OCI-LY3 (cell line): Measurements from ENCODE around the gene STIL.

ENCODE experiments used
- H2AFZ ChIP-seq: fragments of 200-600, 300-600 bp; shearing (Covaris generic); 2 replicates; pipeline ENCODE4 v1.6.0; 2014; ENCODE audit warnings: antibody characterized with exemption, low read depth, low read length
- H3K27ac ChIP-seq: fragments of 200-600, 300-600 bp; sonication (generic); 2 replicates; pipeline ENCODE4 v1.5.1; 2014; ENCODE audit warnings: mild to moderate bottlenecking, low read length, moderate library complexity, mixed read lengths
- H3K27me3 ChIP-seq: fragments of 200-600, 300-600 bp; sonication (generic); 2 replicates; pipeline ENCODE4 v1.6.1; 2014; ENCODE audit warnings: low read depth, low read length, mixed read lengths
- H3K36me3 ChIP-seq: fragments of 200-600, 300-600 bp; sonication (generic); replicated peaks from 2 replicates; pipeline ENCODE3; 2014; ENCODE audit warnings: low read depth, low read length, mixed read lengths
- H3K4me1 ChIP-seq: fragments of 300-600, 200-600 bp; sonication (generic); 2 replicates; pipeline ENCODE4 v1.6.1; 2014; ENCODE audit warnings: low read length, mixed read lengths
- H3K4me2 ChIP-seq: fragments of 200-600, 300-600 bp; sonication (generic); 2 replicates; pipeline ENCODE4 v1.6.1; 2014; ENCODE audit warnings: low read length, mixed read lengths
- H3K4me3 ChIP-seq: fragments of 300-600, 200-600 bp; sonication (generic); 2 replicates; pipeline ENCODE4 v1.5.1; 2014; ENCODE audit warnings: antibody characterized with exemption, mild to moderate bottlenecking, low read length, moderate library complexity
- H3K79me2 ChIP-seq: fragments of 300-600, 200-600 bp; shearing (Covaris generic); 2 replicates; pipeline ENCODE4 v1.6.1; 2014; ENCODE audit warnings: mild to moderate bottlenecking, low read length, mixed read lengths
- H3K9ac ChIP-seq: fragments of 300-600, 200-600 bp; shearing (Covaris generic); 2 replicates; pipeline ENCODE4 v1.6.0; 2014; ENCODE audit warnings: mild to moderate bottlenecking, low read length, moderate library complexity
- H3K9me3 ChIP-seq: fragments of 200-600, 300-600 bp; shearing (Covaris generic); 2 replicates; pipeline ENCODE4 v1.6.1; 2014; ENCODE audit warnings: low read length, mixed read lengths; ENCODE audit not compliant: insufficient read depth
- H4K20me1 ChIP-seq: fragments of 200-600, 300-600 bp; sonication (generic); 2 replicates; pipeline ENCODE4 v1.6.1; 2016; ENCODE audit warnings: low read length, mixed read lengths; ENCODE audit not compliant: insufficient read depth
- EZH2phosphoT487 ChIP-seq: fragments of 200-600 bp; shearing (Covaris generic); IDR thresholded peaks from 2 replicates; pipeline ENCODE4 v1.6.1; 2018; ENCODE audit warnings: antibody characterized with exemption, mixed run types, low read depth
- TF ChIP-seq, protein P1 (sequence below): fragments of 200-600, 300-600 bp; sonication (generic); IDR thresholded peaks from 2 replicates; pipeline ENCODE4 v1.5.1; 2014; ENCODE audit warnings: antibody characterized with exemption, low read length, low read depth

STIL gene

DNA sequence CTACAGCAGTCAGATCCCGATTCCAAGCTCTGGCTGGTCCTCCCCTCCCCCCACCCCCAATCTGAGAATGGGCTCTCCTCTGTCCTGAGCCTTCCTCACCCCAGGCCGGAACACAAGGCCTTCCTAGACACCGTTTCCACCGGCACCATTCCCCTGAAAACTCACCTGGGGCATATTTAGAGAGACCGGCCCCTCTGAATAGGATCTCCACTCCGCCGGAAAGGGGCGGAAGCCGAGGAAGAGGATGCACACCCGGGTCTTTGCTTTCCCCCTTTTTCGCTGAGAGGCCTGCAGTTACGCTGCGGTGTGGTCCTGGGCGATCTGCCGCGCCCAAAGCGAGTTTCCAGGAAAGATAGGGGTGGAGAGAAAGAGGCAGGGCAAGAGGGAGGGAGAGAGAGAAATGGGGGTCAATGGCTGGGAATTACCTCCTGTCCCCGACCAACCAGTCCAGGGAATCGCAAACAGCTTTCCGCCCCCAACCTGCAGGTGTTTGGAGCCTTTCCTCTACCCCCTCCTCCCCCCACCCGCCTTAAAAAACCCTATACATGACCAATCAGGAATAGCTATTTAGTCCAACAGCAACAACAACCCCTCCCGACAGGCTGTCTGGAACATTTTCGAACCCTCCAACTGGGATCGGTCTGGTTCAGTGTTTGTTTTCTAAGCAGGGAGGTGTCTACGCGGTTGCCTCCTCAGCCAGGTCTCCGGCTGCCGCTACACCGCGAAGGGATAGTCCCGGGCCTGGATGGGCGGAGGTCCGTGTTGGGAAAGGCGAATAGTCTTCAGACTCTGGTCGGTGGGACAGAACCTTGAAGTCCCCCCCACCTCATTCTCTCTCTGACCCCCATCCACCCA, 84.7 kb downstream of the STIL start:
- Histone ChIP-seq H3K4me1 (no peaks in the 10 kb centered on the region), H3K27me3 (no peaks in the 10 kb centered on the region), H3K9me3 (no peaks in the 10 kb centered on the region), H2AFZ (no peak overlapping the region), H3K9ac (no peak overlapping the region), H3K4me2 (no peak overlapping the region), H3K27ac (no peak overlapping the region), H3K79me2 (no peaks in the 10 kb centered on the region), H4K20me1 (no peaks in the 10 kb centered on the region), H3K36me3 (no peaks in the 10 kb centered on the region), H3K4me3 (no peak overlapping the region)
- TF ChIP-seq, protein P1, sequence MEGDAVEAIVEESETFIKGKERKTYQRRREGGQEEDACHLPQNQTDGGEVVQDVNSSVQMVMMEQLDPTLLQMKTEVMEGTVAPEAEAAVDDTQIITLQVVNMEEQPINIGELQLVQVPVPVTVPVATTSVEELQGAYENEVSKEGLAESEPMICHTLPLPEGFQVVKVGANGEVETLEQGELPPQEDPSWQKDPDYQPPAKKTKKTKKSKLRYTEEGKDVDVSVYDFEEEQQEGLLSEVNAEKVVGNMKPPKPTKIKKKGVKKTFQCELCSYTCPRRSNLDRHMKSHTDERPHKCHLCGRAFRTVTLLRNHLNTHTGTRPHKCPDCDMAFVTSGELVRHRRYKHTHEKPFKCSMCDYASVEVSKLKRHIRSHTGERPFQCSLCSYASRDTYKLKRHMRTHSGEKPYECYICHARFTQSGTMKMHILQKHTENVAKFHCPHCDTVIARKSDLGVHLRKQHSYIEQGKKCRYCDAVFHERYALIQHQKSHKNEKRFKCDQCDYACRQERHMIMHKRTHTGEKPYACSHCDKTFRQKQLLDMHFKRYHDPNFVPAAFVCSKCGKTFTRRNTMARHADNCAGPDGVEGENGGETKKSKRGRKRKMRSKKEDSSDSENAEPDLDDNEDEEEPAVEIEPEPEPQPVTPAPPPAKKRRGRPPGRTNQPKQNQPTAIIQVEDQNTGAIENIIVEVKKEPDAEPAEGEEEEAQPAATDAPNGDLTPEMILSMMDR = no peak
- no peak for TF ChIP-seq EZH2phosphoT487

DNA sequence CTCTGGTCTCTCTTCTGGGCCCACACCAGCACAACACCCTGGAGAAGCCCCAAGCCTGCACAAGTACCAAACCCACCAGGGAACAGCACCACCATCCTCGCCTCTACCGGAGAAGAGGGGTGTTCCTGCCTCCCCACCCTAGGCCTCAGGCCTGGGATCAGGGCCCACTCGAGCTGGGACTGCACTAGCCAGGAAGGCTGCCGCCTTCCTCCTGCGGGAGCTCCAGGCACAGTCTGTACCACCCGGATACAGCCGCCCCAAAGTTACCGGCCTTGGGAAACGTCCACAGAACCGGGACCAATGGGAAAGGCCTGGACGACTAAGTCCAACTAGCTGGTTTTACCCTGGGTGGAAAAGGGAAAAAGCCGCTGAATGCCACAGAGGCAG, 85.3 kb downstream of the STIL start:
- Histone ChIP-seq H2AFZ (no peak overlapping the region), H3K36me3 (no peaks in the 10 kb centered on the region), H3K4me3 (no peak overlapping the region), H3K27me3 (no peaks in the 10 kb centered on the region), H3K4me1 (no peaks in the 10 kb centered on the region), H3K79me2 (no peaks in the 10 kb centered on the region), H4K20me1 (no peaks in the 10 kb centered on the region), H3K9me3 (no peaks in the 10 kb centered on the region), H3K4me2 (no peak overlapping the region), H3K27ac (no peak overlapping the region), H3K9ac (no peak overlapping the region)
- TF ChIP-seq, protein P1 = no peak
- no peak for TF ChIP-seq EZH2phosphoT487

DNA sequence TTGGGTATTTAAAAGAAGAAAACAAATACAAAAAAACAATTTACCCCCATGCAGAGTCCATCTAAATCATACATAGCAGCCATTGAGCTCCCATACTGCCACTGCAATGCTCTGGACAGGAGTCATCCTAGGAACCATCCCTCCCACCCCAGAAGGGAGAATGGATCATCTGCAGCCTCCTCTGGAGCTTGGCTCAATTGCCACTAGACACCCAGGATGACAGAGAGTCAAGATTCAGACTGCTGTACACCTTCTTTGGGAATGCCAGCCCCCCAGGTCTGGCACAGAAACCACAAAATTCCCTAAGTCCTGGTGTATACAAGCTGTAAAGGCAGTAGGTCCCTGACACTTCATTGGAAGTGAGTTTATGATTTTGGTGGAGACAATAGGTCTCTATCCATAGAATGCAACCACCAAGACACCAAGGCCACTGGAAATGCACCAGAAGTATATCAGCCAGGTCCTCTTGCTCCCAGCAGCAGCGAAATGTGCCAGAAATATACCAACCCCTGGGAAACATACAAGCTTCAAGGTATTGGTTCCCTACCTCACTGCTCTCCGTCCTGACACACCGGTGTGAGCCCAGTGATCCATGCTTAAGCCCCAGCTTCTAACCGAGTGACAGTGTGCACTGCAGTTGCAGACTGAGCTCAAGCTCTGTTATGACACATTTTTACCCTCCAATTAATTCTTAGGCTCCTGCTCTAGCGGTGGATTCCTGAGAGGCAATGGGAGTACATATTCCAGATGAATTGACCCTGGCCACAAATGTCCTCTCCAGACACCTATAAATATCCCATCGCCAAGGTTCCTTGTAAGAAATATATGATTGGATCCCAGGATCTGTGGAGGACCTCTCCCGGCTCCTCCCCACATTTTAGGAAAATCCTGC, 86.4 kb downstream of the STIL start:
- Histone ChIP-seq H3K79me2 (no peaks in the 10 kb centered on the region), H3K9ac (no peak overlapping the region), H3K4me3 (no peak overlapping the region), H3K27ac (no peak overlapping the region), H2AFZ (no peak overlapping the region), H4K20me1 (no peaks in the 10 kb centered on the region), H3K36me3 (no peaks in the 10 kb centered on the region), H3K4me2 (no peak overlapping the region), H3K9me3 (no peaks in the 10 kb centered on the region), H3K4me1 (no peaks in the 10 kb centered on the region), H3K27me3 (no peaks in the 10 kb centered on the region)
- TF ChIP-seq, protein P1 = no peak
- TF ChIP-seq EZH2phosphoT487 = no peak

DNA sequence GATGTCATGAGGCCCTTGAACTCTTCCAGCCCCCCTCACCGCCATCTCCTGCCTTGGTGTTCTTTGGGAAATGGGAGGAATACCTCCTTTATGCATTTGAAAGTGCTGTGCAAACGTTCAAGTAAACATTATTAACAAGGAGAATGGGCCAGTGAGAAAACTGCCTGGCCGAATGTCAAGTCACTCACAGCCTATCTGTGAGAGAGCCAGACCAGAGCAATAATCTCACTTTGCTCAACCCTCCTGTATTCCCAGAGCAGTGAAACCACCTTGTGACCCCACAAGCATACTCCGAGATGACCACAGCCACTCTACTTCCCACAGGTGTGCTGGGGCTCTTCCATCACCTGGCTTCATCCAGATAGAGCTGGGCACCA, 87.1 kb downstream of the STIL start:
- H3K4me2 ChIP-seq = no peak overlapping the region
- no peaks in the 10 kb centered on the region for H3K4me1 ChIP-seq
- TF ChIP-seq, protein P1 = no peak
- TF ChIP-seq EZH2phosphoT487 = no peak
- no peak overlapping the region for H2AFZ ChIP-seq
- H3K27me3 ChIP-seq = no peaks in the 10 kb centered on the region
- H3K36me3 ChIP-seq = no peaks in the 10 kb centered on the region
- H3K4me3 ChIP-seq = no peak overlapping the region
- no peaks in the 10 kb centered on the region for H3K79me2 ChIP-seq
- no peak overlapping the region for H3K27ac ChIP-seq
- H3K9me3 ChIP-seq = no peaks in the 10 kb centered on the region
- H3K9ac ChIP-seq = no peak overlapping the region
- H4K20me1 ChIP-seq = no peaks in the 10 kb centered on the region
